HG03342 (cell line): ENCODE results near the gene CACNA1D.

Experiments used
- ATAC-seq: cut with Tn5 transposase; IDR thresholded peaks from one replicate; pipeline ENCODE4 v1.9.1; 2021; ENCODE audit warnings: mild to moderate bottlenecking, moderate library complexity; ENCODE audit not compliant: unreplicated experiment

The CACNA1D gene

DNA sequence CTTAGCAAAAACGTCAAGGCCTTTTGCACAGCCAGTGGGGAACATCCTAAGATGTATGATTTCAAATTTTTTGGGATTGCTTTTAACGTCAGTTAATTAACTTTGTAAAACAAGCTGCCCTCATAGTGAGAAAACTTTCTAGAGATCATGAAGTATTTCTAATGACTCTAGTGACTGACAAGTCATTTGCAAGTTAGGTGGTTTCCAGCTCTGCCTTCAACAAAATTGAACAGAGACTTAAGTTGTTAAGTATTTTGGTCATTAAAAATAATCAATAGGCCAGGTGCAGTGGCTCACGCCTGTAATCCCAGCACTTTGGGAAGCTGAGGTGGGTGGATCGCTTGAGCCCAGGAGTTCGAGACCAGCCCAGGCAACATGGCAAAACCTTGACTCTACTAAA lies 280.6 kb downstream of the CACNA1D start:
- ATAC-seq: no peak

DNA sequence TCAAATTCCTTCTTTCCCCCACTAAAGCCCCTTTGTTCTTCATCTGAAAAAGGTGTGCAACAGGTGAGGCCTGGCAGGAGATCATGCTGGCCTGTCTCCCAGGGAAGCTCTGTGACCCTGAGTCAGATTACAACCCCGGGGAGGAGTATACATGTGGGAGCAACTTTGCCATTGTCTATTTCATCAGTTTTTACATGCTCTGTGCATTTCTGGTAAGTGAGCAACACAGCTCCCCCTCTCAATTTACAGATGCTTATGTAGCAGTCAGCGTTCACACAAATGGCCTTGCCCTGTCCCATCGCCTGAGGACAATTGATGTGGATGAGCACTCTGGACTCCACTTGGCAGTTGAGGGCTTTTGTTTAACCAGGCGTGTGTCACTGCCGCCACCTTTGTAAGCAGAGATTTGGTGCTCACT lies 281.4 kb downstream of the CACNA1D start:
- ATAC-seq: no peak

DNA sequence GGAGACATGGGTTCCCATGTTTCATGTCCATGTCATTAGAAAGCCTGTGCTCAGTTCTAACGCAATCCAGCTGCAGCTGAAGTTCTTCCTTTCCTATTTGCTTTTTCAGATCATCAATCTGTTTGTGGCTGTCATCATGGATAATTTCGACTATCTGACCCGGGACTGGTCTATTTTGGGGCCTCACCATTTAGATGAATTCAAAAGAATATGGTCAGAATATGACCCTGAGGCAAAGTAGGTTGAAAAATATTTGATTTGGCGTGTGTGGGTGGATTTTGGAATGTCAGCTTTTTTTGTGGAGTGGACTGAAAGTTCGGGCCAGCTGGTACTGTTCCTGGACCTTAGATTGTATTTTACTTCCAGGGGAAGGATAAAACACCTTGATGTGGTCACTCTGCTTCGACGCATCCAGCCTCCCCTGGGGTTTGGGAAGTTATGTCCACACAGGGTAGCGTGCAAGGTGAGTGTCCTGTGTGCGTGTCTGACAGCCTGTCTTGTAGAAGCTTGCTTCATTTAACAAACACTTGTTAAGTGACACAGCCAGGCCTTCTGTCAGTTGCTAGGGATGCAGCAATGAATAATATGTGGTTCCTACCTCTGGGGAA lies 282.2 kb downstream of the CACNA1D start:
- ATAC-seq: no peak

DNA sequence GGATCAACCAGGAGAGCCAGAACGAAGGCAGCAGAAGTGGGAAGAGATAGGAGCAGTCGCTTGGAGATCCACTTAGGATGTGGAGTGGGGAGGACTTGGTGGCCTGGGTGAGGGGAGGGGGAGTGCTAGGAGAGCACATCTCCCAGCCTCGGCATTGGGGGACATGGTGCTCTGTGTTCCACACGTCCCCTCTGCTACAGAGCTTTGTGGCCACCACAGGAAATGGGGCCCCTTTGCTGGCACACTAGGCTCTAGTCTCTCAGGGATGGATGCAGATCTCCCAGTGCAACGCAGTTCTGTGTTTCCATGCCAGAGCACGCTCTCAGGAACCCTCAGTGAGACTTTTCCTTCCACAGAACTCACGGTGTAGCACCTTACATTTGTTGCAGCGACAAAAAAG lies 283.1 kb downstream of the CACNA1D start:
- no peak for ATAC-seq

DNA sequence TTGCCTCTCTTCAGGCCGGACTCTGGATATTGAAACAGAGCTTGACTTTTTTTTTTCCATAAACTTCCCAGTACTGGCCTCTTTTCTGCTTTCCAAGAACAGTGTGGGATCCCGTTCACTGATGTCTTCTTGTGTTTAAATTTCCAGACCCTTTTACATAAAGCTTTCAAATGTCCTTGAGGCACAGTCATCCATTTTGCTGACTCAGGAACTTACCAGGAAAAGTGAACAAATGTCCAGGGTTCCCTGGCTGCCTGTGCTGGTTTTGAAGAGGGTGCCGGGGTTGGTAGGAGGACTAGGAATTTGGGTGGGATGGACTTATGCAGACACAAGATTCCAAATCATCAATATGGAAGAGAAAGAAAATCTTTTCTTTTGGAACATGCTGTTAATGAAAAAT lies 283.7 kb downstream of the CACNA1D start:
- ATAC-seq: no peak

DNA sequence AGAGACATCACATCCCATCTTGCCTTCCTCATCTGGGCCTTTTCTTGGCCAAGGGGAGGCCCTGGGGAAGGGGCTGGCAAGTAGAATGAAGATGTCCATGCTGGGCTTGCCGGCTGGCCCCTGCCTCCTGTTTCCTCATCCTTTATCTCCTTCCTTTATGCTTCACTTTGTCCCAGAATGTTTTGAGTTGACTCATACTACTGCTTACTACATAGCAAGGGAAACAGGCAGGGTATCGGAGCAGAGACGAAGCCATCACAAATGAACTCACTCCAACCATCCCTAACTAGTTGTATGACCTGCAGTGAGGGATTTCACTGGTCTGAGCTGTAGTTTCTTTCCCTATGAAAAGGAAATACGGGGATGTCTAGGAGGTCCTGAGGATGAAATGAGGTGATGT lies 285.8 kb downstream of the CACNA1D start:
- no peak for ATAC-seq

DNA sequence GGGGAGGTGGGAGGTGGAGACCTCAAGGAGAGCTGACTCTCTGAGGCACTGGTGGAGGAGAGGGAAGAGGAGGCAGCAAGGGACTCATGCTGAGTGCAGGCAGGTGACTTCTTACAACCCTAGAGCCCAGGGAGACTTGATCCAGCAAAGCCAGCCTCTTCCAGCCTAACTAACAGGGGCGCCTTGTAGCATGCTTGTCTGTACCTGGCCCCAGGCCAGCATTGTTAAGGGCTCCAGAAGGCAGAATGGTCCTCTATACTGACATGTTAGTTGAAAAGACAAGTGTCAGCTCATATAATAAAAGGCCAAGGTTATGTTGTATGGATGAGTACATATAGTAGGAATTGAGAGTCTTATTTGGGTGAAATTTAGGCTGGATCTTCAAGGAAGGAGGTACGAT lies 286.4 kb downstream of the CACNA1D start:
- ATAC-seq: no peak

DNA sequence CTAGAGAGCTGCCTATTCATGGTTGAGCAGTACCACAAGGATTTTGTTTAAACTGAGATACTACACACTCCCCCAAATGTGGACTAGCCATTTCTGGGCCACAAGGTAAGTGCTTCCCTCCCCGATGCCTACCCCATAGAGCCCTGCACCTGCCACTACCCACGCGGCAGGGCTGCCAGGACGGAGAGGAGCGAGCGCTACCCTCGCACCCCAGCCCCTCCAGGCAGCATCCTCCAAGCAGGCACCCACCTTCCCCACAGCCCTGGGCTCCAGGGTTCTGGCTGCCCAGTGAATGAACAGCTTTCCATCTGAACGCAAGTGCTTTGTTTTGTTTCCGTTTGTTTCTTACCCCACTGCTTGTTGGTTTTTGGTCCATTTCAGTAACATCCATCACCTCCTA lies 292.6 kb downstream of the CACNA1D start:
- ATAC-seq: no peak

DNA sequence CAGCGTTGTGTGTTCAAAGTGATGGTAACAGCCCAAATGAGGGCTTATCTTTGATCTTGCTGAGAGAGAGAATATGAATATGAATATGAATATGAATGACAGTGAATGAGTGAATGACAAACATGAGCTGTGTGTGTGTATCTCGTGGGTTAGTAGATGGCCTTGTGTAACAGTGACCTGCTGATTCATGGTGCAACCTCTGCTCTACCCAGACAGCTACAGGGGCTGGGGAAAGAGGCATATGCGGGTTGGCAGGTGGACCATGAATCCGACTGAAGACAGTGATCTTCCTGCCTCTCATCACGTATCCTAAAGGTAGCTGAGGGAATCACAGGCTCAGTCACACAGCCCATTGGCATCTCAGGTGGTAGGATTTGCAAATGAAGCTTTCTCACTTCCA lies 293.6 kb downstream of the CACNA1D start:
- no peak for ATAC-seq

DNA sequence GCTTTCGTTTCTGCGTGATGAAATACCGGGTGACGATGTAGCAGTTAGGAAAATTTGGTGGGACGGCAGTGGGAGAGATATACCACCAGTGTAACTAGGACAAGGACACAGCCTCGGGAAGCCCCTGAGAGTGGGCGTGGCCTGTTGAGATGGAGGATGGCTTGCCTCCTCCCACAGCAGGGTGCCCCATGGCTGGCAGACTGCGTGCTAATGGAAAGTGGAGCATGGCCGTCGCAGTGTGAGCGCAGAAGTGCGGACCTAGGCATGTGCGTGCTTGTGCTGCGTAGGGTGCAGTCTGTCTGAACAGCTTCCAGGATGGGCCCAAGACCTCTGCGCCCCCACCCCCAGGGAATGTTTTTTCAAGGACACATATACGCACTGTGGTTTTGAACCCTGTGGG lies 295.0 kb downstream of the CACNA1D start:
- no peak for ATAC-seq

DNA sequence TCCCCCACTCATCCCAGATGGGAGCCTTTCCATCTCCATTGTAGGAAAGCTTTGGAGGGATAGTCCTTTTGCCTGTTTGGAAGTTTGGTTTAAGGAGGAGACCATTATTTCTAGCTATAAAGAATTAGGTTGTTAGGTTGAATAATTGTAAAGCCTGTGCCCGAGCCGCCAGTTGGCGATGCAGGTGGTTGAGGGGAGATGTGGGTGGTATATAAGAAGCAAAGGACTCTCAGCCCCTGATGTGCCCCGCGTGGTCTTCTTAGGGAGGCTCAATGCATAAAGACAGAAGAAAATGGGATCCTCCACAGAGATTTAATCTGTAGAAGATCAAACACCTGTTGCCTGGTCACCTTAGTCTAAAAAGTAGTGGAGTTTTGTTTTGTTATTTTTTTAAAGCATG lies 296.1 kb downstream of the CACNA1D start:
- ATAC-seq: no peak

DNA sequence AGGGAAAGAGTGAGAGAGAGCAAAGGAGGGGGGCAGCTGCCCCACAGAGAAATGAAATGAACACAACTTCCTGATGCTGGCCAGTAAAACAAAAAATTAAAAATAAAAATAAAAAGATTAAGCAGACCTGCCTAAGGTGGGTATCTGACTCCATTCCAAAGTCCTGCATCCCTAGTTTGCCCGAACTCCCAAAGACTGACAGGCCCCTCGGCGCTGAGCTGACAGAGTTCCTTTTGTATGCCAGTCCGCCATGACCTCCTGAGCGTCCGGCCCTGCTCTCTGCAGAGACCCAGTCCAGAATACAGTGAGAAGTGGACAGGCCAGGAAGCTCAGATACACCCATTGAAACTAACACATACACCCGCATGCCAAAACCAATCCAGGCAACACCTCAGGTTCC lies 296.9 kb downstream of the CACNA1D start:
- ATAC-seq: no peak

DNA sequence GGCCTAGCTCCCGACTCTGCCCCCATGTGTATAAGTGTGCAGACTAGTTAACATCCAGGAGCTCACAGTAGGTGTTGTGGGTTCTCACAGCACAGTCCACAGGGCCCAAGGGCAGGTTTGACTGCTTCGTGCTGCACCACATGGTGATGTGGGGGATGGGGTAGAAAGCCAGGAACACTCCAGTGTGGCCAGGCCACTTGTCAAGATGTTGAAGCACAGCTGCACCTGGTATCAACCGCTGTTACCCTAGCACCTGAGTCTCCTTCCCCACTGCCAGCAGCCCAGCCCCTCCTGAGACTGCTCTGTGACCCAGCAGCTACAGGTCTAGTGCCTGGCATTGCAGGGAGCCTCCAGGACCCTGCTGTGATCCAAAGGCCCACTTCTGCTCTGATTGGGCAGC lies 298.5 kb downstream of the CACNA1D start:
- ATAC-seq: no peak

DNA sequence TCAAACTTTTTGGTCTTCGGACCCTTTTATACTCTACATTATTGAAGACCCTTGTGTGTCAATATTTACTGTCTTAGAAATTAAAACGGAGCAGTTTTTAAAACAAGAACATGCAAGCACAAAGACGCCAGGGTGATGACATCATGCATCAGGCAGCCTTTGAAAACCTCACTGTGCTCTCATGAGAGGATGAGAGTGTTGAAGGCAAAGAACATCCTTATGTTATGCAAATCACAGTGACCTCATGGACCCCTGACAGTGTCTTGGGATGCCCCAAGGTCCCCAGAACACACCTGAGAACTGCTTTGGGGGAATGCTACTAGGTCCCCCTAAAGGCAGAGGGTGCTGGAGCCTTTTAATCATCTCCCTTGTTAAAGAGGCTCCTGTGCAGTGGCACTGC lies 300.2 kb downstream of the CACNA1D start:
- no peak for ATAC-seq

DNA sequence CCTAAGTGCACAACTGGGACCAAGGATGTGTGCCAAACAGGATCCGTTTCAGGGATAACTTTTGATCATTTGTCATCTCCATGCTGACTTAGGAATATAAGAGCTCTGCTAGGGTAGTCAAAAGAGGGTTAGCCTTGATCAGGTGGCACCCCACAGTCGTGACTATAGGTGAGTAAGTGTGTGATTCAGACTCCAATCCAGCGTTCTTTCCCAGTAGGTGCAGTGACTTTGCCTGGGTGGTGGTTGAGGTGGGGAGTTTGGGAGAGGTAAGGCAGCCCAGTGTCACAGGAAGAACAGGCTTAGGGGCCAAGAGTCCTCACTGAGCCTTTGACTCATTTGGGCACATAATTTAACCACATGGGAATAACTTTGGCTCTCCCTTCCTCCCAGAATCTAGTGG lies 300.8 kb downstream of the CACNA1D start:
- no peak for ATAC-seq

DNA sequence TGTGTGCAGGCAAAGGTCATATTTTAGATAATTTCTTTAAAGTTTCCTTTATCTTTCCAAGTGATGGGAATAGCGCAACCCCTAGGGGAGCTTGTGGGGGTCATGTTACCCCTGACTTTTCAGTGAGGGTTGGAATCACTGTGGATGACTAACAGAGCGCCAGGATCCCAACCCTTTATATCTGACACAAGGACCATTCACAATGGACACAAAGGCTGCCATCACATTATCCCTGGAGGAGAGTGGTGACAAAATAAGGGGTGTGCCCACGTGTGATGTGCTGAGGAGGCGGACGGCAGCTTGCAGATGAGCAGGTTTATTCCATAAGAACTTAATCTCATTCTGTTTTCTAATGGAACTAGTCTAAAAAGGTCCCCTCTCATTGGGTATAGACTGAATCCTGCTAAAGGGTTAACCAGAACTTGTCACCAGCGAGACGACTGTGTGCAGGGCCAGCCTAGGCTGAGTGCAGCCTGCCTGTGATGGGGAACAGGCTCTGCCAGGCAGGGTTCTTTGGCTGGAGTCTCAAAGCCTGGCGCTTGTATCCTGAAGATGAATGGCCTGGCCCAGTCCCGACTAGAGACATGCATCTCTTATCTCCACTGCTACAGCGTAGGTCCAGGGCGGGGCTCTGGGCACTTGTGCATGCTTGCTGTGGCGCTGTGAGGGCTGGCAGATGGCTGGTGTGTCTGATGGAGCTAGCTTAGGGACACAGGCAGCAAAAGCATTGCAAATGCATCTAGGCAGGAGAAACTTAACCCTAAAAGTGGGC lies 301.6 kb downstream of the CACNA1D start:
- ATAC-seq: no peak

DNA sequence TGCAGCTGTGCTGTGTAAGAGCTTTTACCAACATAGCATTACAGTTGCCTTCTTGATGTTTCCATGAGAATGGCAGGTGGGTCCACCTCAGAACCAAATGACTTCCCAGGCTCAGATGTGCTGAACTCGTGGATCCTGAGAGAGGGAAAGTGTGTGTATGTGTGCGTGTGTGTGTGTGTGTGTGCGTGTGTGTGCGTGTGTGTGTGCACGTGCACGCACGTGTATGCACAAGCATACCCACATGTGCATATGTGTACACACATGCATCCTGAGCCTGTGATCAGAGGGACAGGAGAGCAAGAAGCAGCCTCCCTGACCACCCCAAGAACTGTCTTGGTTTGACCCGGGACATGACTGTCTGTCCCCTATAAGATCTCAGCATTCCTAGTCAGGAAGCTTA lies 303.7 kb downstream of the CACNA1D start:
- ATAC-seq: no peak

DNA sequence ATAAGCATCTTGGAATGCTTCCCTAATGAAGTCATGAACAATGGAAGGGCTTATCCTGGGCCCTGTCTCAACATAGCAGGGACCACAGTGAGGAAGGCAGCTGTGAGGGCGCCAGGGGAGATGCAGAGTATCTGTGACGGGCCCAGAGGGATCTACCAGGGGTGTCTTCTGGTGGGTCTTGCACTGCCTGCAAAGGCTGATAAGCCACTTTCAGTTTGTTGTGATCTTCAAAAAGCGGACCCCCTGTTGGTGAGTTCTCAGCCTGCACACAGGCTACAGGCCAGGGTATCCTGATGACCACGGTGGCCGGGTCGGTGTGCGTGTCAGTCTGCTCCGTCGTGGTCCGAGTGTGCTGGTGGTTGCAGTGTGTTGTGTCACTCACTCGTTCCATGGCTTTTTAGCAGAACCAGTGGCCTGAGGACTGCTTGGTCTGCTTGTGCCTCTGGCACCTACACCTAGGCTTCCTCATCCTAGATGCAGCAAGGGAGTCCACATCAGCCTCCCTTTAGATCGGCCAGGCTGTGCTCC lies 305.0 kb downstream of the CACNA1D start:
- no peak for ATAC-seq

DNA sequence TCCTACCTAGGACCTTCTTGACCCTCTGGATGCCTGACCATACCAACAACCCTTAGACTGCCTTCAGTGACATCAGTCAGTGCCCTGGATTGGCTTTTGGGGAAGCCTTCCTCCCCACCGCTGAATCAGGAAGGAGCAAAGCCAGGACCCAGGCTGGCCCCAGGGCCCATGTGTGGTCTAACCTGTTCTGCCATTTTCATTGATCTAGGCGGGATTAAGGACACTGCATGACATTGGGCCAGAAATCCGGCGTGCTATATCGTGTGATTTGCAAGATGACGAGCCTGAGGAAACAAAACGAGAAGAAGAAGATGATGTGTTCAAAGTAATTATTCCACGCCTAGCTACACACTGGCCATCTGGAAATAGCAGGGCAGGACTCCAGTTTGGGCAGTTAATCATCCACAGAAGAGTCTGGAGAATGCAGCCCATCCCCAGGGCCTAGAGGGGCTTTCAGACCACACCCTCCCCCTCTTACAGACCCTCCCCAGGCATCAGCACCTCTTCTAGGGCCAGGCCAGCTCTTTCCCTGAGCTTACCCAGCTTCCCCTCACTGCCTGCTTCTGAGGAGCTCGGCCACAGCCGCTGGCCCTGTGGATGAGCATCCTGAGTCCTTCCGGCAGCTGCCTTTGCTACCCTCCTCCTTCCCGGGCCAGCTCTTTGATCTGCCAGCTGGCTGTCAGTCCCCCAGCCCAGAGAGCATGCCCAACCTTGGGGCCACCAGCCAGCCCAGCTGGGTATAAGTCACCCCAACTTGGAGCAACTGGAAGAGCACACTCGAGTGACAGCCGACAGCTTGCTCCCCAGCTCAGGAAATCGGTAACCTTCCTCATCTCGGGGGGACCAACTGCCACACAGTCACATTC lies 305.9 kb downstream of the CACNA1D start:
- ATAC-seq: no peak

DNA sequence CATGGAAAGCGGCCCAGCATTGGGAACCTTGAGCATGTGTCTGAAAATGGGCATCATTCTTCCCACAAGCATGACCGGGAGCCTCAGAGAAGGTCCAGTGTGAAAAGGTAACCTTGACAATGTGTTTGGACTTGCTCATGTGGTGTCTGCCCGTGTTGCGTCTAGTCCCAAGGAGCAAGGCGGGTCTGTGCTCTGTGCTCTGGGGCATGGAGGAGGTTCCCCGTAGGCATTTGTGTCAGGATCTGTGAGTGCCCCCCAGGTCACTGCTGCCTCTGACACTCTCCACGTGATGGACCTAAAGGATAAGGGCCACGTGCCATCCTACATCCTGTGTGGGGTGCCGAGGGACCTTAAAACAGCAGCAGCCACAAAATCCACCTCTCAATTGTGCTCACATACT lies 306.9 kb downstream of the CACNA1D start:
- no peak for ATAC-seq

DNA sequence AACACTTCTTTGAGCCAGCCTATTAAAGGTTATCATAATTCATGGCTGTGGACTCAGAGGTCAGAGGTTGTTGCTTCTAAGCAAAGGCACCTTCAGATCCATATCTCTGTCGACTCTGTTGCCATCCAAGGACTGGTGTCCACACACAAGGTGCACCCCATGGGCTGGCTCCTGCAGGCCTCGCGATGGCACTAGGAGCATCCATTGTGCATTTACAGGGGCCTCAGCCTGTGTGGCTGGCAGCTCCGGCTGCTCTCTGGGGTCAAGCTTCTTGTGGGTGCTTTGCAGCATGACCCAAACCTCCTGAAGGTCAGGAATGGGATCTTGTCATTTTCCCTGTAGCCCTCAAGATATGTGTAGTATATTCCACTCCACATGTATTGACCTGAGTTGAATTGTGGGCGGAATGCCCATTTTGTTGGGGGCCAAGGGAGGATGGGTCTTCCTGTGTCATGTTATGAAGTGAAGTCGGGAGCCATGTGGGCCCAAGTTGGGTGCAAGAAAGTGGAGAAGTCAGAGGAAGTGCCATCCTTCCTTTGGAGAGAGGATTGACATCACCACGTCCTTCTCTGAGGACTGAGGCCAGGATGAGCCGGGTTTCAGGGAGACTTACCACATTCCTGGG lies 308.0 kb downstream of the CACNA1D start:
- ATAC-seq: no peak
